Prostate gland (tissue), 2 donors: ENCODE results near the gene AQP5. TPM values are rescaled to one million over a fixed set of nuclear protein-coding genes. Genes with fewer than 3 reads are reported as not detected.

Experiments
- DNase-seq: peaks from one replicate; pipeline ENCODE4 v3.0.0-alpha.2; 2019; ENCODE audit warnings: low spot score
- H3K27ac ChIP-seq, 2 donors: fragments of 200-600 bp; sonication (generic); 2 replicates each; pipeline ENCODE4 v1.5.1; 2017 to 2019
- H3K27me3 ChIP-seq: fragments of 200-600 bp; sonication (generic); replicated peaks from 2 replicates; pipeline ENCODE4 v1.5.1; 2019; ENCODE audit not compliant: insufficient read depth
- H3K36me3 ChIP-seq, 2 donors: fragments of 200-600 bp; sonication (generic); 1 replicate in 1 of 2; 2 replicates in 1 of 2; pipeline versions ENCODE4 v1.5.1 to v1.8.1; 2017 to 2019
- H3K4me1 ChIP-seq: fragments of 200-600 bp; sonication (generic); replicated peaks from 2 replicates; pipeline ENCODE4 v1.5.1; 2019
- H3K4me3 ChIP-seq, 2 donors: fragments of 200-600 bp; sonication (generic); 2 replicates each; pipeline ENCODE4 v1.5.1; 2017 to 2019
- H3K9me3 ChIP-seq: fragments of 200-600 bp; sonication (generic); 2 replicates; pipeline ENCODE4 v1.5.1; 2017
- POLR2A ChIP-seq: fragments of 450-650 bp; IDR thresholded peaks from one replicate; pipeline ENCODE4 v1.6.1; 2016; ENCODE audit warnings: antibody characterized with exemption, mild to moderate bottlenecking
- POLR2AphosphoS5 ChIP-seq: sonication (generic); formaldehyde crosslinking; IDR thresholded peaks from one replicate; pipeline ENCODE4 v1.6.1; 2017; ENCODE audit warnings: antibody characterized with exemption
- WGBS: methylation state at CpG from one replicate; pipeline ENCODE4 v1.1.5; 2018; 5-methylcytosine and 5-hydroxymethylcytosine counted together
- intact Hi-C: fragments of 100-400 bp; cut with DNase I; formaldehyde crosslinking; loops from one replicate; pipeline ENCODE4 v1.14.2; 2022
- total RNA-seq, 2 donors: library from RNA; depleted of rRNA; stranded (reverse); fragments of >200 nt; gene quantifications; one replicate each; pipeline ENCODE4 v1.1.0, GENCODE V29; 2016
- TF ChIP-seq, protein P1 (sequence below), 4 experiments: fragments of 200-600 bp in 2 of 4; fragments of 450-650 bp in 2 of 4; sonication (generic) in 2 of 4; IDR thresholded peaks; 1 replicate in 3 of 4; 2 replicates in 1 of 4; pipeline ENCODE4 v1.5.1; 2016 to 2019; ENCODE audit warnings: antibody characterized with exemption in 4 of 4, mild to moderate bottlenecking in 2 of 4, moderate library complexity in 2 of 4

Gene AQP5
- total RNA-seq, 2 donors from 2014 or later, result 3.4 to 25.8 TPM

- H3K27me3 ChIP-seq, result no peaks in the 10 kb centered on the region
- H3K9me3 ChIP-seq, result no peaks in the 10 kb centered on the region
- intact Hi-C loops, result no loop called here
- no peaks in the 10 kb centered on the region for H3K4me1 ChIP-seq
- DNase-seq, result peak; percentile 37
- no peaks in the 10 kb centered on the region for H3K36me3 ChIP-seq
- TF ChIP-seq POLR2AphosphoS5, result peak; percentile 6
- TF ChIP-seq, protein P1, sequence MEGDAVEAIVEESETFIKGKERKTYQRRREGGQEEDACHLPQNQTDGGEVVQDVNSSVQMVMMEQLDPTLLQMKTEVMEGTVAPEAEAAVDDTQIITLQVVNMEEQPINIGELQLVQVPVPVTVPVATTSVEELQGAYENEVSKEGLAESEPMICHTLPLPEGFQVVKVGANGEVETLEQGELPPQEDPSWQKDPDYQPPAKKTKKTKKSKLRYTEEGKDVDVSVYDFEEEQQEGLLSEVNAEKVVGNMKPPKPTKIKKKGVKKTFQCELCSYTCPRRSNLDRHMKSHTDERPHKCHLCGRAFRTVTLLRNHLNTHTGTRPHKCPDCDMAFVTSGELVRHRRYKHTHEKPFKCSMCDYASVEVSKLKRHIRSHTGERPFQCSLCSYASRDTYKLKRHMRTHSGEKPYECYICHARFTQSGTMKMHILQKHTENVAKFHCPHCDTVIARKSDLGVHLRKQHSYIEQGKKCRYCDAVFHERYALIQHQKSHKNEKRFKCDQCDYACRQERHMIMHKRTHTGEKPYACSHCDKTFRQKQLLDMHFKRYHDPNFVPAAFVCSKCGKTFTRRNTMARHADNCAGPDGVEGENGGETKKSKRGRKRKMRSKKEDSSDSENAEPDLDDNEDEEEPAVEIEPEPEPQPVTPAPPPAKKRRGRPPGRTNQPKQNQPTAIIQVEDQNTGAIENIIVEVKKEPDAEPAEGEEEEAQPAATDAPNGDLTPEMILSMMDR (IDR thresholded peaks at IDR 0.05), result peak; percentile 46 to 71 (median 66)
- TF ChIP-seq POLR2A, result no peak
- 23% methylated on average over 28 of the region's 28 CpGs for WGBS
- no peak overlapping the region for H3K27ac ChIP-seq
- no peak overlapping the region for H3K4me3 ChIP-seq
These were observed 16.1 kb upstream of the AQP5 start for GRCh38 chr12:49945394-49946080.

DNA sequence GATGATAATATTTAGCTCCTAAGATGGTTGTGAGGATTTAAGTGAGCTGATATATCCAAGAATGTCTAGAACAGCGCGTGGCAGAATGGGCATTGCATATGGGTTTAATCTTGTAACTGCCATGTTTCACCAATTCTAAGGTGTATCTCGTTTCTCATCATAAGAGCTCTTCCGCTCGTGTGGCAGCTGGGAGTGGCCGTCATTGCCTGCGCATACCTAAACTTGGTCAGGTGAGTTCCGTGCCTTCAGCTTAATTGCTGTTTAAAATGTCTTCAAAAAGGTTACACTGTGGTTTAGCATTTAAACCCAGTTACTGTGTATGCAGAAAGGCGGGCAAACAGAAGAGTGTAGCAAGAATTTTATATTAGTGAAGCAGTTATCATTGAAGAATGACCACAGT lies 15.6 kb upstream of the AQP5 start:
- WGBS, result 80% methylated on average over 9 of the region's 9 CpGs
- Histone ChIP-seq H3K27ac (no peak overlapping the region), H3K36me3 (no peaks in the 10 kb centered on the region), H3K27me3 (no peaks in the 10 kb centered on the region), H3K4me1 (no peaks in the 10 kb centered on the region), H3K9me3 (no peaks in the 10 kb centered on the region), H3K4me3 (no peak overlapping the region)
- TF ChIP-seq POLR2A, result no peak
- no peak for TF ChIP-seq POLR2AphosphoS5
- TF ChIP-seq, protein P1 (IDR thresholded peaks at IDR 0.05), result no peak
- intact Hi-C loops, result no loop called here
- no peak for DNase-seq

- TF ChIP-seq, protein P1 (IDR thresholded peaks at IDR 0.05), result no peak
- TF ChIP-seq POLR2AphosphoS5, result no peak
- Histone ChIP-seq H3K4me3 (no peak overlapping the region), H3K9me3 (no peaks in the 10 kb centered on the region), H3K27ac (no peak overlapping the region), H3K4me1 (no peaks in the 10 kb centered on the region), H3K27me3 (no peaks in the 10 kb centered on the region), H3K36me3 (no peaks in the 10 kb centered on the region)
- no peak for DNase-seq
- intact Hi-C loops, result no loop called here
- 54% methylated on average over 3 of the region's 3 CpGs for WGBS
These were observed 15.2 kb upstream of the AQP5 start for GRCh38 chr12:49946497-49946896.

GRCh38 chr12:49947593-49948226 lies 14.0 kb upstream of the AQP5 start:
- Histone ChIP-seq H3K4me3 (no peak overlapping the region), H3K27ac (no peak overlapping the region), H3K27me3 (no peaks in the 10 kb centered on the region), H3K9me3 (no peaks in the 10 kb centered on the region), H3K4me1 (no peaks in the 10 kb centered on the region), H3K36me3 (no peaks in the 10 kb centered on the region)
- WGBS, result 66% methylated on average over 7 of the region's 7 CpGs
- DNase-seq, result no peak
- intact Hi-C loops, result no loop called here
- TF ChIP-seq, protein P1 (IDR thresholded peaks at IDR 0.05), result no peak
- TF ChIP-seq POLR2A, result no peak
- TF ChIP-seq POLR2AphosphoS5, result peak; percentile 35
